Daoy (cell line): ENCODE measurements around the gene FLRT2. TPM values are rescaled to one million over a fixed set of nuclear protein-coding genes. Genes with fewer than 3 reads are reported as not detected.

ENCODE experiments used
- DNase-seq: peaks from one replicate; pipeline ENCODE4 v3.0.0-alpha.2; 2015; ENCODE audit warnings: low read depth
- total RNA-seq: library from RNA; depleted of rRNA; stranded (reverse); fragments of >200 nt; shearing (Covaris generic); gene quantifications from 2 replicates; pipeline ENCODE4 v1.2.3, GENCODE V29; 2014; rRNA removed

FLRT2 gene, protein sequence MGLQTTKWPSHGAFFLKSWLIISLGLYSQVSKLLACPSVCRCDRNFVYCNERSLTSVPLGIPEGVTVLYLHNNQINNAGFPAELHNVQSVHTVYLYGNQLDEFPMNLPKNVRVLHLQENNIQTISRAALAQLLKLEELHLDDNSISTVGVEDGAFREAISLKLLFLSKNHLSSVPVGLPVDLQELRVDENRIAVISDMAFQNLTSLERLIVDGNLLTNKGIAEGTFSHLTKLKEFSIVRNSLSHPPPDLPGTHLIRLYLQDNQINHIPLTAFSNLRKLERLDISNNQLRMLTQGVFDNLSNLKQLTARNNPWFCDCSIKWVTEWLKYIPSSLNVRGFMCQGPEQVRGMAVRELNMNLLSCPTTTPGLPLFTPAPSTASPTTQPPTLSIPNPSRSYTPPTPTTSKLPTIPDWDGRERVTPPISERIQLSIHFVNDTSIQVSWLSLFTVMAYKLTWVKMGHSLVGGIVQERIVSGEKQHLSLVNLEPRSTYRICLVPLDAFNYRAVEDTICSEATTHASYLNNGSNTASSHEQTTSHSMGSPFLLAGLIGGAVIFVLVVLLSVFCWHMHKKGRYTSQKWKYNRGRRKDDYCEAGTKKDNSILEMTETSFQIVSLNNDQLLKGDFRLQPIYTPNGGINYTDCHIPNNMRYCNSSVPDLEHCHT
- 0.03 and 0.86 TPM in 2 replicates for total RNA-seq

DNA sequence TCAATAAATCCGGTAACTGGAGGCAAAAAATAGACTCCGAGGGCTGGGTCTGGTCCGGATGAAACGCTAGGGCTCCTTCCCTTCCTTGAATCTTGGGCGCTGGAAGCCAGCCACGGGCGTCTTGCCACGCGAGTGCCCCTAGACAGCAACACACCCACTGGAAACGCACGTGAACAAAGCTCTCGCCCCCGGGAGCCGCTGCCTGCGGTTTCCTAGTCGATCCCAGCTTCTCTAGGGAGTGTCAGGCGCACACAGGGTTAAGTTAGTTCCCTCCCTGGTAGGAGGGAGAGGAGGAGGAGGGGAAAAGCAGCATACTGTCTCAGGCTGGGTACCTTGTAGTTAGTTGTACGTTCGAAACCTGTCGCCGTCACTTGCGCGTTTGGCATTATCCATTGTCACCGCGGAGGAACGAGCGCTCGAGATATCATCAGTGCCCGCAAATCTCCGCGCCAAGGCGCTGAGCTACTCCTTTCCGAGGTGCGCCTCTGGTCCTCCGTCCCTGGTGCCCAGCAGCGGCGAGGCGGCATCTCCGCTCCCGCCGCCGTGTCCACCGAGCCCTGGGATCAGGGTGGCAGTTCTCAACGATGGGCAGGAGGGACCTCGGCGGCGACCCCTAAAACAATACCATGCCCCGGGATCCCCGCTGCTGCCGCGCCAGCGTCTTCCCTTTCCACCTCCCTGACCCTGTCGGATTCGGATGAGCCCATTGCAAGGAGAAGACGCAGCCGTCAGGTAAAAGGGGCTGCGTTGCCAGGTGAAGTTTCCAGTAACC lies at the start of gene FLRT2:
Gene FLRT2, plus strand, starts transcription at position 342 of the 772 bp plus-strand sequence. CDS start 91,371 bp downstream, outside the sequence.
- DNase-seq: peak; percentile 38

DNA sequence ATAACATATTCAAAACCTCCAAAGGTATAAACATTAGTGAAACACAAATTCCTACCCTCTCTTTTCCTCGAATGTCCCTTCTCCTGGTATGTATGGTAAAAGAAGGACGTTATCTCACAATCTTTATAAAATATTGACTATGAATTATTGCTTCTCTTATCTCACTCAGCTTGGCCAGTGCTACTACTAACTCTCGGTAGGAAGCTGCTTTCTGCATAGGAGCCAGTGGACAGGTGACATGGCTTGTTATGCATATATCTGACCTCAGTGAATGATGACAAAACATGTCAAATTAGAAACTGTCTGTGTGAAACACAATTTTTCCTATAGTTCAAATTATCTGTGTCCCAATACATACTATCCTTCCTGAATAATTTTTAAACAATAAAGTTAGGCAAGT lies 48.5 kb upstream of the FLRT2 start:
- DNase-seq: no peak

DNA sequence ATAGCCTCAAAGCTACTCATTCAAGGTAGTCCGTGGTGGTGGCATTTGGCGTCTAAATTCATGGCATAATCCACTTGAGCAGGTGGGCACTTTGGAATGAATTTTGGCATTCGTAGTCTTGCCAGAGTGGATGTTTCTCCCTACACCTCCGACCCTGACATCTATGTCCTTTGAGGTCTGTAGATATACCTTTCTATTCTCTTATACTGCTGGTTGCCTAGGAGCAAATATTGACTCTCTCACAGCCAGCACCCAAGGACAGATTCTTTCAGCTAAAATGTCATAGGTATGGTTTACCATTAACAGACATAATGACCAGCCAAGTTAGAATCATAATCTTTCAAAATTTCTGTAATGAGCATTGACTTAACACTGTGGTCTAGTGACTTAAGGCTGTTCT lies 47.4 kb upstream of the FLRT2 start:
- no peak for DNase-seq

DNA sequence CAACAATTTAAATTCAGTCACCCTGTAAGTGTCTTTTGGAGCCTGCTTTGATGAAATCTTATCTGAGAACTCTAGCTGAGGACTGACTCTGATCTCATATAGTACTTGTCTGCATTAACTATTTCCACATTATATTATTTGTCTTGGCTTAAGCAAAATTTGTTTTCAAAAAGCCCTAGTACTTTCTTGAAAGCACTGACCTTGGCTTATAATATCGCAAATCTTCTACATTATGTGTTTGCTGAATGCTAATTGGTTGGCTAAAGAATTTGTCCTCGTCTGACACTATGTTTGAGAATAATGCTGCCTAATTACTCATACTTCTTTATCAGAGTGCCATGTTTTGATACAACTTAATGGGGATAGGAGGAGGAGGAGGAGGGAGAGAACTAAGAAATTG lies 46.9 kb upstream of the FLRT2 start:
- no peak for DNase-seq

DNA sequence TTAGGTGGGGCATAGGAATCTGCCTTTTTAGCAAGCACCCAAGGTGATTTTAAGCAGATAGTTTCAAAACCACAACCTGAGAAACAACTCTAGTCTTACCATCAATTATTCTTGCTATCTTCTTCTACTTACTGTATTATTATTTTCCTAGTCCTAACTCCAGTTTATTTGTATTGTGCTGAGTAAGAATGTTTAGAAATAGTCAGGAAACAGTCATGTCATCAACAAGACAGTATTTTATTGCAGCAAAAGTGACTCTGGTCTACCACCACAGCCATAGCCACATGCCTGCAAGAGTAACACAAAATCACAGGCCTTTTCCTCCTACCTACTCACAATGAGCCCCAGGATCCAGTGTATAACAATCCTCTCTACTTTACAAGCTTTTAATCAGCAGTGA lies 46.3 kb upstream of the FLRT2 start:
- no peak for DNase-seq

DNA sequence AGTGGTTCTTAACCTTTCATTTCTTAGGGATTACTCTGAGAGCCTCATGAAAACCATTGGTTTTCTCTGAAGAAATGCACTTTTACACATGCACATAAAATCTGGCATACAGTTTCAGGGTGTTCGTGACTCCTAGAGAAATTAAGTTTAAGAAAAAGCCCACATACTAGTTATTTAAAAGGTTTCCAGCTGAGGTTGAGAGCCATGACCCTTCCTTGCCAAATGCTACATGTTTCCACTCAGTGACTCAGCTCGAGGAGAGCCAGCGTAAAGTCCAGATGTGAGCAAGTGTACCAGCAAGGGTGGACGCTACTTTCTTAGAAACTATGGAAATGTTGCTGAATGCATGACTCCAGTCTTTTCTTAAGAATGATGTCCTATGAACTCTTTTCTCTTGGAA lies 42.7 kb upstream of the FLRT2 start:
- DNase-seq: no peak

DNA sequence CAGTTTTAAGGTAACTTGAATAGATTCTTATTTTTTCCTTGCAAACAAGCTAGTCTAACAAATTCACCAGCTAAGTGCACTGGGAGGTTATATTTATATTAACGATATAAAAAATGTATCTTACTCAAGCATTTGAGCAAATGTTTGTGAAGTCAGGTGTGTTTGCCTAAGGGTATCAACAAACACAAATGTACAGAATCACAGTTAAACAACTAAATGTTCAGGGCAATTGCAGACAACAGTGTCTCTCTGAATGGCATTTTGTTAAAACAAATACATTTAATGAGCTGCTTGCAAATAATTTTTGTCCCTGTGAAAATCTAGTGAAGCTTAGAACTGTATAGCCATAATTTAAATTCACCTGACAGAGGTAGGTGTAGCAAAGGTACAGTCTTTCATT lies 28.2 kb upstream of the FLRT2 start:
- no peak for DNase-seq

DNA sequence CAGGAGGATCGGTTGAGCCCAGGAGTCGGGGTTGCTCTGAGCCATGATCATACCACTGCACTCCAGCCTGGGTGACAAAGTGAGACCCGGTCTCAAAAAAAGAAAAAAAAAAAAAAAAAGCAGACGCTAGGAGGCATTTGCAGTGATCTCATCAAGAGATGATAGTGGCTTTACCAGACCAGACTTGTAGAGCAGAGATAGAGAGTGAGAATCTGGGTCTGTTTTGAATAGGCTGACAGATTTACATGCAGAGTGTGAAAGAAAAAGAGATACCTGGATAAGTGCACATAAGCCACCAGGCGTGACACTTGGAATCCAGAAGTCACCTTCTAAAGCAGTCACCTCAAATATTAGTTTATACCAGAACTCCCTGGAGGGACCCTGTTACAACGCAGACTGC lies 21.1 kb upstream of the FLRT2 start:
- DNase-seq: no peak

DNA sequence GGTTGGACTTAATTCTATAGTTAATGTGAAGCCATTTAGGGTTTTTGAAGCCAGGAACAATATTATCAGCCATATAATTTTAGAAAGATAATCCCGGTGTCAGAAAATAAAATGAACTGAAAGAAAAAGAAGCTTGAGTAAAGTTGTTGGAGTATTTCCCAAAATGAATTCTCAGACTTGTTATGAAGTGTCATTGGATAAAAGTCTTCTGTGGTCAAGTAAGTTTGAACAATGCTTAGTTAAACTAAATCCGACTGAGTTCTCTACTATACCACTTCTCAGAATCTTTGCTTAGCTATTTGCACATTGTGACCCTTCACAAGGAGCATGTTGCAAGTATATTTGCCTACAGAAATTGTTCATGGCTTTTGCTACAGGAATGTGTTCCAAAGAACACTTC lies 17.5 kb upstream of the FLRT2 start:
- DNase-seq: no peak

DNA sequence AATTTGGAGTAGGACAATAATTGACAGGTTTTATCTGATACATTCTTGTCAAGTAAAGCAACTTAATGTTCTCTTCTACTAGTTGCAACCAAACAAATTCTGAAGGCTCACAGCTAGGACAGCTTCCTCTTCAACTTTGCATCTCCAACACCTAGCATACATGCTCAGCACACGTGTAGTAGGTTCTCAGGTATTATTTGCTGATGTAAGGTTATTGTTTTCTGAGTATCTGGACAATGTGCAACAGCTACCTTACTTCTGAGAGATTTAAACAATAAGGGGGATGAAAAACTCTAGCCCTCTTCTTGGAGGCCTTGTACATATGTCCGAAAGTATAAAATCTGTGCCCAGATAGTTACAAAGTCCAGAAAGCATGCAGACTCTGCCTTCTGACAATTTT lies 15.5 kb upstream of the FLRT2 start:
- no peak for DNase-seq

DNA sequence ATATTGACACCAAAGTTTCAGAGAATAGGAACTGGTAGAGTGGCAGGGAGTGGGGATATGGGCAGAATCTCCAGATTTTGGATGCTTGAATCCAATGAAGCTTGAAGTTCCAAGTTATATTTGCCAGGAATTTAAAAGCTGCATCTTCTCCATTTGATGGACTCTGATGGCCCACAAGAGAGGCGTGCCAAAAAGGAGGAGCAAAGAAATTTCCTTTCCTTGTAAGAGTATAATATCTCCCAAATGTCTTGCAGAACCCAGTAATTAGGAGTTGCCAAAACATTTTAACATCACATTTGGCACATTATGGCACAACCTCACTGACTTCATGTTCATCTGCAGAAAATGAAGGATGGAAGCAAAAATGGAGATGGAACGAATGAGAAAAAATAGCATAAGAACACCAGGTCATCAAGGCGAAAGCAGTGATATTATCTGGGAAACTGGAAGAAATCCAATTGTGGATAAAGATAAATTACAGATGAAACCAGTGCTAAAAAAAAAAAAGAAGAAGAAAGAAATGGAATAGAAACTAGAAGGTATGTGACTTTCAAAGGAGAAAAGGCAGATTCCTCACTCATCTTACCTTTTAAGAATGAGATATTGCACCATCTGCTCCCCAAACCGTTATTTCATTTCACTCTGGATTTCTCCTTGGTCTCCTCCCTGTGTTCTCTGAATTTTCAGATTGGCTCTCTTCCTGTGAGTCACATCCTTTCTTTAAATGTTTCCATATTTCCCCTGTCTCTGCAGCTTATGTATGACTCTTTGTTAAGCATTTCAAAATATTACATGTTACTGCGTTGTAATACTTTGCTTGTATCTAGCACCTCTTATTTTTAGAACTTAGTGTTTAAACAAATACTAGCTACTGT lies 13.5 kb upstream of the FLRT2 start:
- DNase-seq: peak; percentile 46

DNA sequence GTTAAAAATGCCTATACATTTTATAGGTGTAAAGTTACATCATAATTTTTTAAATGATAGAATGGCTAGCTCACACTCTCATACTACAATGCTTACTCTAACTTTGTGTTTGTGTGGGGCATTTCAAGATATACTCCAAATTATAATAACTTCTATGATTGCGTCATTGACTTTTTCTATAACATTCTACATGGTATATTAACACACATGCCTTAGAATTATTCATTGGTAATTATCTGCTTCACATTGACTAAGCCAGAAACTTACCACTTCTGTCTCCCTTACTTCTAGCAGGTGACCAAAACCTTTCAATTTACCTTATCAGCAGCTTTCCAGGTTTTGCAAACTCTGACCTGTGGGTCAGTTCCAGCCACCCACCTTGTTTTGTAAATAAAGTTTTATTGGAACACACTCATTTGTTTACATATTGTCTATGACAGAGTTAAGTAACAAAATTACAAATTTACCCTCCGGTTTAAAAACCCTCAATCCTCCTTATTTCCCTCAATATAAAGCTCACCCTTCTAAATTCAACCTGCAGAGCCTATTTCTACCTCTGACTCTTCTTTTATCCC lies 12.7 kb upstream of the FLRT2 start:
- no peak for DNase-seq

DNA sequence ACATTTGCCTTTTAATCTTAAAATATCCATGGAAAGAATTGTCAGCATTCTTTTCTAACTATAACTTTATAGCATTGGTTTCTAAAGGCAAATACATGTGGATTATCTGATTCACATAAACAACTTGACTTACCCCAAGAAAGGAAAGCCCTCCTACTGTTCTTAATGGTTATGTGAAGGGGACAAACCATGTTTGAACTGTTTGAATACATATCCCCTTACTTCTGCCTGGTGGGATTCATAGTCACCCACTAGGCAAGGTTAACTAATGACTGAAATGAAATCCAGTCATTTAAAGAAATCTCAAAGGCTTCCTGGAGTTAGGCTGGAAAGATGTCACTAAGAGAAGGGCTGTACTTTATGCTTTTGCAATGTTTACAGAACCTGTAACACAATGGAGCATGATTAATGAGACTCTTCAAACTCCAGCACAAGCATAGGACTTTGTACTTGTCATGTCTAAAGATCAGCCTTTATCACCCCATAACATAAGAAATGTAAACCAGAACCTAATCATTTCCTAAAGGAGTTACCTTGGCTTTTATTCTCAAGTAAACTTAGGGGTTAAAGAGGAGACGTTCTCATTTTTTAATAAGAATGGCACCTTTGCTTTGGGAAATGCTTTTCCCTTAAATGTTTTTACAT lies 10.2 kb upstream of the FLRT2 start:
- DNase-seq: no peak

DNA sequence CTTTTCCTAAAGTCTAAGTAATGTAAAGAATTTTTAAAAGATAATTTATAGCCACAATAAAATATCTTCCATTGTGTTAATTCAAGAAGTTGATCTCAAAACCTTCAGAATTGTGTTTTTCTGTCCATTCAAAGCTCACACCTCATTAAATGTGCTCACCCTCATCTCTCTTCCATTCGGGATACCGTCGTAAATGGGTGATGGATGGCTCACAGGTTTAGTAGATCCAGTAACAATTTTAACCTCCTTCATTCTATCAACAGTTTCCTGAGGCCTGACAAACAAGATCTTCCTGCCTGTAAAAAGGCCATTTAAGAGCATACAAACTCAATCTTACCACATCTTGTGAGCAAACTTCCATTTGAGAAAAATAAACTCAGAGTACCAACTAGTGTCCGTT lies 9.4 kb upstream of the FLRT2 start:
- no peak for DNase-seq

DNA sequence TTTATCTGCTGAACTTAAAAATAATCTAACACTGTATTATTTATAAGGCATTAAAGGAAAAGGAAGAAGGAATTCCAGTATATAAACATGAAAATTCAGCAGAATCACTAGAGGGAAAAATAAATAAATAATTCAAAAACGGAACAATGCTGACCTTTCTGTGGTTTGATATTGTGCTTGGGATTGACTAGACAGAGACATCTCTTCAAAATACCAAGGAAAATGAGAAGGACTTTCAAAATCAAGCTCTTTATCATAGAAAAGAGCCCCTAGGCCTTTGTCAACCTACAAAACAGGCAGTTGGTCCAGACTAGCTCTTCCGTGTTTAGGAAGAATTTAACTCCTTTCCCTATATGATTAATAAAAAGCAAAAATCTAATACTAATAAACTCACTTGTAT lies 6.3 kb upstream of the FLRT2 start:
- no peak for DNase-seq

DNA sequence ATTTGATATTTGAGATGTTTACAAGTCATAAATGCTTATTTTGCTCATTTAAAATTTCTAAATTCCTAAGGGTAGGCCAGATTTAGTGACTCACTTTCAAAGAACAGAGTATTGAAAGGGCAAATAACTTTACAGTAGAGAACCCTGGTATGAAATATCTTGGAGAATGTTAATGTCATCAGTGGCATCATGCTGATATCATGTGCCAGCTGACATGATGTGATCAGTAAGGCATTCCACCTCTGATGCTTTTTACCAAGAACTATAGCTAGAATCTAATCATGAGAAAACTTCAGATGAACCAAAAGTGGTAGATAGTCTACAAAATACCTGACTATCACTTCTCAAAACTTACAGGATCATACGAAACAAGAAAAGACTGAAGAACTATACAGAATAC lies 2.9 kb upstream of the FLRT2 start:
- DNase-seq: peak; percentile 9

DNA sequence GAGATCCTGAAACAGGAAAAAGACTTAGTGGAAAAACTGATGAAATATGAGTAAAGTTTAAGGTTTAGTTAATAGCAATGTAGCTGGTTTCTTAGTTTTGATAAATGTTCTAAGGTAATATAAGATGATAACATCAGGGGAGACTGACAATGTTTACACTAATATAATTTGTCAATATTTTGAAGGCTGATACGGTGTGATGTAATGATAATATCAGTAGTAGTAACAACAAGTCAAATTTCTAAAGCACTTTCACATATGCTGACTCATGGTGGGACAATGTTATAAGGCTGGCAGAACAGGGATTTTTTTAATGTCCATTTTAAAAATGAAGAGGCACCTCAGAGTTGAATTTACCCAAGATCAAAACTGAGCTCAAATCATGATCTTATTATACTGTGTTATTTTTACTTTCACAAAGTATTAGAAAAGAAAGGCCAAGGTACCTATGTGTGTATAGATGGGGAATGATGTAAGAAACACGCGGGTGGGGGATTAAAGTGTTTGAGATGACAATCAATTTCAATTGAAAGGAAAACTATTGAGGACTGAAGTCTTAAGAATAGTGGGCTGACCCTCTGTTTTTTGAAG lies 2.4 kb upstream of the FLRT2 start:
- no peak for DNase-seq

DNA sequence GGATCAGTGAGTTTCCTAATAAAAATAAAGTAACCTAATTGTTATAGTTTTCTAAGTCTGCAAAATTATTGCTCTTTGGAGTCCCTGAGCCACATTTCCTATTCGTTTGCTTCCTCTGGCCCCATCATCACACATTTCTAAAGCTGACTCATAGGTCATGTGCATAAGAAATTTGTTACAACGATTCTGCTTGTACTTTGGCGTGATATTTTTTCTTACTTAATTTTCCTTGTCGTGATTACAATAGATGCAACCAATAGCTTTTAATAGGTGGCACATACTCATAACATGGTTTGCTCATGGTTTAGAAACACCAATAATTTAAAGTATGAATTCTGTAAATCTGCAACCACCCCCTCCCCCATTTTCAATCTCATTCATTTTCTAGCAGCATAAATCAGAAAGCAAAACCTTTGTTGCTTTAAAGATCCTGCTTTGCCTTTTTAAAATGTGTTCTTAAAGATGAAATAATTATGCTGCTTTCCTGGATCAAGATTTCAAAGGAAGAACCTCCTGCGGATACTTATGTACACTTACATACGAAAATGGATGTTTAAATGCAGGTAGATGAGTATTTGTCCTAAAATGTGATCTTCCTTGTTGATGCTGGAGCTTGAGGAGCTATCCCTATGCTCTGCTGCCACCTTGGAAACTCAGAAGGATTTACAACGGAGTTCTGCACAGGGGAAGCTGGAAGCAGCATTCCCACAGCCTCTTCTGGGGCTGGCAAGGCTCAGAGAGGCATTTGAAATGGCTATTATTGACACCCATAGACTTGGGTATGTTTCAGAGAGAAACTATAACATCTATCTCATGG lies 1.7 kb upstream of the FLRT2 start:
- DNase-seq: peak; percentile 71

DNA sequence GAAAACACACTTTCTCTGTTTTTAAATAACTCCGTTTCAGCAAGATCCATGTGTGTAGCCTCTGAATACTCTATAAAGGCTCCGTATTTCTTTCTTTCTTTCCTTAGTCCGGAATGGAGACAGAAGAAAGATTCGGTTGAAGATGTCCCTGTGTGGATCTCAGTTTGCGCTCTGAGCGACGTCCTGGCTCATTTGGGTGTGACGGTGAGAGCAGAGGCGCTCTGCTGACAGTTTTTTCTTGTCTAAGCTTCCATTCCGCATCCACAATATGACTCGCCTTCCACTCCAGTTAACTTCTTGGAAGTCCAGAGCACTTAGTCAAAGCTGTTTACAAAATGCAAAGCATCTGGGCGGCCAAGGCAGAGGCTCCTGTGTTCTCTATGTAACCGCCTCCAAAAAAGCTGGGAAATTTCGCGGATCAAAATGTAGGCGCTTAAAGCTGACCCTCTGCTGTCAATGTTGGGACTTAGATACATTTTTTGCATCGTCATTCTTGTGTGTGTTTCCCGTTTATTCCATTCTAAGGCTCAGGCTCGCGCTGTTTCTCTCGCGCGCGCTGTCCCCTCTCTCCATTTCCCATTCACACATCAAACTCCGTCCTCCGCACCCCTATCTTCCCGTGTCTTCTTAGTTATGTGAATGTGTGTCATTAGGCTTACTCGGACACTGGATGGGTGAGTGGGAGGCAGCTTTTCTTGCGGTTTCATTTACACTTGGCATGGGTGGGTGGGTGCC lies 880 bp upstream of the FLRT2 start:
- peak; percentile 31 for DNase-seq
